ENCODE measurements around the gene CRIM1. TPM values are rescaled to one million over a fixed set of nuclear protein-coding genes. Genes with fewer than 3 reads are reported as not detected.

The CRIM1 gene
- total RNA-seq, 1 donor from 2014 or later: 21.7 TPM

- intact Hi-C loops (cut with DNase I): no loop called here
- DNase-seq (ENCODE audit: missing footprints) (no peak), ATAC-seq (no peak)
Measured at GRCh38 chr2:36410681-36411080, 55.1 kb downstream of the CRIM1 start.

DNA sequence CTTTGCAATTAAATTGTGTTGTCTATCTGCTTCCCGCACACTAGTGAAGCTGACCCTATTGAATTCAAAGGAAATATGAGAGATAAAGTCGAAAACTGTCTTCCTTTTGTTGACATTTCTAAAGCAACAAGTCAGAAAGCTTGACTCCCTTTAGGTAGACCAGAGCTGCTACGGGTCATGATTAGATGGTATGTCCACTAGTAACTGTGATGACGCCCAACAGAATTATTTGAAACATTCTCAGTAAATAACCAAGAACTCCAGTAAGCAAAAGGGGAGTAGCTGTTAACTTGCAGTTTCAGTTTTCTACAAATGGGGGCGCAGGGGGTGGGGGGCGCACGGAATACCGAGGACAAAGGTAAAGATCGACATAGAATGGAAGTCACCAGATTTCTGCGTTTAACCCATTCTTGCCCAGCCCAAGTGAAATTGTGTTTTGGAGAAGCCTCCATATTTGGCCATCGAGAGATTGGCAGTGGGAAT is 56.4 kb downstream of the CRIM1 start:
- intact Hi-C loops (cut with DNase I): no loop called here
- no peak for ATAC-seq
- no peak for DNase-seq (ENCODE audit: missing footprints)

GRCh38 chr2:36413218-36413617 is 57.6 kb downstream of the CRIM1 start:
- no peak for ATAC-seq
- no peak for DNase-seq (ENCODE audit: missing footprints)
- intact Hi-C loops (cut with DNase I): no loop called here

- ATAC-seq: no peak
- intact Hi-C loops (cut with DNase I): no loop called here
- no peak for DNase-seq (ENCODE audit: missing footprints)
Measured at GRCh38 chr2:36414307-36414706, 58.7 kb downstream of the CRIM1 start.

DNA sequence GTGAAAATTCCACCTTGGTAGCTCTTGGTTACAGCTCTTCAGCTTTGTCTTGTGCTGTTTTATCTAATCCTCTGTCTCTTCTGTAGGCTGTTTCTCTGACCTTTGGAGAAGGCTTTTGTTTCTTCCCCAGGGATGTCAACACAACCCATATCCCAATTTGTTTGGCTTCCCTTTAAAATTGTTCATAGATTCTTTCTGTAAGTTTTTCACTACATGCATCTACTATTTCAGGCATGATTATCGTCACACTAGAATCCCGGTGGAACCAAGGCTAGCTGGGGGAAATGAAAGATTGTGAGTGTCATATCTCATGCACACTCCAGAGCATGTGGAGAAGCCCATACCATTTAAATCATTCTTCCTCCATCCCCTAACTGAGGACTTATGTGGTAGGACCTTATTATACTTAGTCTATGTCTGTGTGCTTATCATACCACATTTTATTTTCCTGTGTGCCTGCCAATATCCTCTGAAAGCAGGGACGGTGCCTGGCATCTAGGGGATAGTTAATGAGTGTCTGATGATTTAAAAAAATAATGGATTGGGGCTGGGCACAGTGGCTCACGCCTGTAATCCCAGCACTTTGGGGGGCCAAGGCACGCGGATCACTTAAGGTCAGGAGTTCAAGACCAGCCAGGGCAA is 59.9 kb downstream of the CRIM1 start:
- intact Hi-C loops (cut with DNase I): loop anchor here (2.0 kb wide), 1 partner anchor 57 kb away; no protein-coding TSS in a partner anchor
- peak; percentile 44 for ATAC-seq
- no peak for DNase-seq (ENCODE audit: missing footprints)

GRCh38 chr2:36416370-36417165 is 61.0 kb downstream of the CRIM1 start:
- ATAC-seq (peak; percentile 84), DNase-seq (ENCODE audit: missing footprints) (peak; percentile 71)
- intact Hi-C loops (cut with DNase I): loop anchor here (2.0 kb wide), 1 partner anchor 58 kb away; no protein-coding TSS in a partner anchor

DNA sequence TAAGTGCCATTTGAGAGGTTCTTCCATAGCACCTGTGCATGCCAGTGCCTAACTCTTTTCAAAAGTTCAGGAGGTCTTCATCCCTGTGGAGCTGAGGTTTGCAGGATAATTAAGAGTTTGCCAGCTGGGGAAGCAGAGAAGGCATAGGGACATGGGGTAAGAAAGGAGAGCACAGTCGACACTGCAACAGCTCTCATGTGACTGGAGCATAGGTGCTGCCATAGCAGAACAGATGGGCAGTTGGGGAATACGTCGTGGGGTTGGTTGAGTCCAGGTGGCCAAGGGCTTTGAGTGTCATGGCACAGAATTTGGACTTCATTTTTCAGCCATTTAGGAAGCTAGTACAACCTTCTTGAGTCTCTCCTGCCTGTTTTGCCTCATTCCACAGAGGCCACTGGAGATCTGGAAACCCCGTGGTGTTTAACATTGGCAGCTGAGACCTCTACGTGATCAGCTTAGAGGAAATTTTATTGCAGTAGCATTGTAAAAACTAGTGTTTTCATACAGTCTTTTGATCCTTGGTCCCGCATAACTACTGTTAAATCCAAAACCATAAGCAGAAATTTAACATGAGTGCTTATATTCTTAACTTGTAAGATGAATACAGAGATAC is 65.1 kb downstream of the CRIM1 start:
- no peak for ATAC-seq
- intact Hi-C loops (cut with DNase I): no loop called here
- DNase-seq (ENCODE audit: missing footprints): no peak

- no peak for ATAC-seq
- no peak for DNase-seq (ENCODE audit: missing footprints)
- intact Hi-C loops (cut with DNase I): no loop called here
Measured at GRCh38 chr2:36421379-36421778, 65.8 kb downstream of the CRIM1 start.

- ATAC-seq (no peak), DNase-seq (ENCODE audit: missing footprints) (no peak)
- intact Hi-C loops (cut with DNase I): no loop called here
Measured at GRCh38 chr2:36423172-36423571, 67.6 kb downstream of the CRIM1 start.

DNA sequence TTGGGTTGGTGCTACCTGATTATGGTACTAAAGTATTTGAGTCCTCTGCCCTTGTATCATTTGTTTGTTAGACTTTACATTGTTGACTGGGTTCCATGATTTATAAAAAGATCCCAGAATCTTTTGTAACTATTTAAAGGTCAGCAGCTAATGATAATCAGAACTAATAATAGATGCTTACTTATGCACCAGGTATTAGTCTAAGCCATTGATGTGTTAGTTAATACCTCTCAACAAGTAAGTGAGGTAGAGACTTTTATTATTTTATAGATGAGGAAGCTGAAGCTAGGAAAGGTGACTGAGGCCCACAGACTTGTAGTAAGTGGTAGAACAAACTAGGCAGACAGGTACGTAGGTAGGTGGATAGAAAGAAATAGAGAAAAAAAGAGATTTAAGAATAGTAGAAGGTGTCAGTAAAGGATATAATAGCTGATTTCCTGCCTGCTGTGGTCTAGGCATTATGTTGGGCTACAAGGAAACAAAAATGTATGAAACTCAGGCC is 68.1 kb downstream of the CRIM1 start:
- no peak for ATAC-seq
- no peak for DNase-seq (ENCODE audit: missing footprints)
- intact Hi-C loops (cut with DNase I): no loop called here

DNA sequence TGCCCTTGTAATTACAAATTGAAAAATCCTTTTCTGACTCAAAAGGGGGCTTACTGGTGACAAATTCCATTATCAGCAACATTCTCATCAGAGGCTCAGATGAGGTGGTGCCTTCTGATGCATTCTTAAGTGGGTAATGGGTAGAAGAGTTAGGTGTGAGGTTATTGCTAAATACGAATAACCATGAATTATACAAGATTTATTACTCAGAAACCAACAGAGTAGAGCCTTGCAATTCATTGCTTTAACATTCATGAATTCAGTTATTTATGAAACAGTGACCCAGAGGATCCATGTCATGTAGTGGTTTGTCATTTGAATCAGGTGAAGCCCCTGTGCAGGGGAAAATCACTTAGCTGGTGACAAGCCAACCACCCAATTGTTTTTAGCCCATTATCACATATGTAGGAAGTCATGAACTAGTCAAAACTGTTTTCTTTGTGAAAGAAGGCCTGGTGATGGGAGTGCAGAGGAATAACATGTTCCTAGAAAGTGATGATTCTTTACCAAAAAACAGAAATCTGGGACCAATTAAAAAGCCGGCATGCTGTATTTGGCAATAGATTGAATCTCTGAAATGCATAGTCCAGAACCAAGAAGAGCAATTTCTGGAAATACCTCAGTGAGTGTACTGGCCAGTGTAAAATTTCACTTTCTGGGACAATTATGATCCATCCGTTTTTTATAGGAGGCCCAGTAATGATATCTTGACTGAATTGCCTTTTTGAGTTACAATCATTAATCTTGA is 70.2 kb downstream of the CRIM1 start:
- no peak for DNase-seq (ENCODE audit: missing footprints)
- no peak for ATAC-seq
- intact Hi-C loops (cut with DNase I): no loop called here

GRCh38 chr2:36427790-36428243 is 72.2 kb downstream of the CRIM1 start:
- ATAC-seq (no peak), DNase-seq (ENCODE audit: missing footprints) (no peak)
- intact Hi-C loops (cut with DNase I): no loop called here

GRCh38 chr2:36430549-36430948 is 75.0 kb downstream of the CRIM1 start:
- intact Hi-C loops (cut with DNase I): no loop called here
- DNase-seq (ENCODE audit: missing footprints) (no peak), ATAC-seq (no peak)

DNA sequence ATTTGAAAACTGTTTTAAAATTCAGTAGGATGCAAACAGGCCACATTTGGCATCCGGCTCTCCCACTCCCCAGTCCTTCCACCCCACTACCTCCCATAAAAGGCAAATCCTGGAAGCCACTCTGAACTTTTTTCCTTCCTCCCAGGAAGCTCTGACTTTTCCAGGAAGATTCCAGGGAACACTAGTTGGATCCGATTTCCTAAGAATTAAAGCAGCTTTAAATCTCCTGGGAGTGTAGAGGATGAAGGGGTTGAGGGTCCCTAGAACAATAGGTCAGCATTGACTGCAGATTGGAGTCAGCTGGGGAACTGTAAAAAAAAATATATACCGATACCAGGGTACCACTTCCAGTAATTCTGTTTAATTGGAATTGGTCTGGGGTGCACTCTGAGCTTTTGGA is 76.9 kb downstream of the CRIM1 start:
- intact Hi-C loops (cut with DNase I): no loop called here
- peak; percentile 23 for ATAC-seq
- DNase-seq (ENCODE audit: missing footprints): no peak

- ATAC-seq: peak; percentile 66
- intact Hi-C loops (cut with DNase I): no loop called here
- no peak for DNase-seq (ENCODE audit: missing footprints)
Measured at GRCh38 chr2:36433311-36434217, 78.0 kb downstream of the CRIM1 start.

DNA sequence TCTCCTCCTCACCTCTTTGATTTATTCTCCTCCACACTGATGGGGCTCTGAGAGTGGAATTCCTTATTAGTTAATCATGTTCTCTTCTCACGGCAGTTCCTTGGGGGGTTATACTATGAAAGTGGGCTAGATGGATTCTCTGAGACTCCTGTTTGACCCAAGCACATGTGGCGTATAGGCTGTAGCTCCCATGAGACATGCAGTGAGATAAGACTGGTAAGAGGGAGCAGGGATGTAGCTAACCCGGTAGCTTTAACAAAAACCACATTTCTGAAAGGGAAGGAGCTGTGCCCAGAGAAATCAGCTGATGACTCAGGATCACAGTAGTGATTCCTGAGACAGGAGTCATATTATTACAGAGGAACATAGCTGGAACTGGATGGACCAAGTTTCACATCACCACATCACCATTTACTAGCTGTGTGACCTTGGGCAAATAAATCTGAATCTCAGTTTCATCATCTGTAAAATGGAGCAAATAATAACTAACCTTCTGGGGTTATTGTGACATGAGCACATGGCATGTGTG is 82.9 kb downstream of the CRIM1 start:
- no peak for ATAC-seq
- intact Hi-C loops (cut with DNase I): no loop called here

DNA sequence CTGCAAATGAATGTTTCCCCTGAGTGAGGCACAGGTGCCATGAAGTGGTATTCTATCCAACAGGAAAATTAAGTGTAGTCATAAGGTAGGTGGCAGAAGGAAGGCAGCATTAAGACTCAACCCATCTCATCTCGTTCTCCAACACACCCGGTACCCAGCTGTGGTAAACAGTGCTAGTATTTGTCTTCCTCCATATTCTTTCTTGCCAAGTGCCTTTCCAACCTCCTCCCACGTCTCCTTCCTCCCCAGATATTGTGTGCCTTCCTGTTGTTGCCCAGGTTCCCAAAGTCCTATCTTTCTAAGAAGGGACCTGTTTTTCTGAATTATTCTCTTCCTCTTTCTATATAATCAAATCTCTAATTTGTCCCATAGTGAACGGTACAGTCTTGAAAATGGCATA is 83.5 kb downstream of the CRIM1 start:
- intact Hi-C loops (cut with DNase I): no loop called here
- no peak for ATAC-seq

More for the DNA sequence above, 82.9 kb downstream of the CRIM1 start:
- DNase-seq (ENCODE audit: missing footprints): no peak

More for the DNA sequence above, 83.5 kb downstream of the CRIM1 start:
- DNase-seq (ENCODE audit: missing footprints): no peak

Measured in Right ventricle myocardium inferior (tissue), 1 donor.